ENCODE results near the gene CREBBP.

DNA sequence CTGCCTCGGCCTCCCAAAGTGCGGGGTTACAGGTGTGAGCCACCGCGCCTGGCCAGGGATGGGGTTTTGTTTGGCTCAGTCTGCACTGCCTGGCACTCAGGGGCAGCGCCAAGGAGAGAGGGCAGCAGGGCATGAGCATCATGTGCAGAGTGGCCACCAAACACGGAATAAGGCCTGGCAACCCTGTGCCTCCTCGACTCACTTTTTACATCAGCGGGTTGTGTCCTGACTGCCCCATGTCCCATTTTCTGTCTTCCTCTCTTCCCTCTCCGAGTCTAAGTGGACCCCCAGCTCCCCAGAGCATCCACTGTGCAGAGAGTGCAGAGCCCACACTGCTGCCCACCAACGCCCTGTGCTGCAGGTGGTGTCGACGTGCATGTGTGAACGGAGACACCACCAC lies 145.0 kb downstream of the CREBBP start:
- TF ChIP-seq, protein P1, sequence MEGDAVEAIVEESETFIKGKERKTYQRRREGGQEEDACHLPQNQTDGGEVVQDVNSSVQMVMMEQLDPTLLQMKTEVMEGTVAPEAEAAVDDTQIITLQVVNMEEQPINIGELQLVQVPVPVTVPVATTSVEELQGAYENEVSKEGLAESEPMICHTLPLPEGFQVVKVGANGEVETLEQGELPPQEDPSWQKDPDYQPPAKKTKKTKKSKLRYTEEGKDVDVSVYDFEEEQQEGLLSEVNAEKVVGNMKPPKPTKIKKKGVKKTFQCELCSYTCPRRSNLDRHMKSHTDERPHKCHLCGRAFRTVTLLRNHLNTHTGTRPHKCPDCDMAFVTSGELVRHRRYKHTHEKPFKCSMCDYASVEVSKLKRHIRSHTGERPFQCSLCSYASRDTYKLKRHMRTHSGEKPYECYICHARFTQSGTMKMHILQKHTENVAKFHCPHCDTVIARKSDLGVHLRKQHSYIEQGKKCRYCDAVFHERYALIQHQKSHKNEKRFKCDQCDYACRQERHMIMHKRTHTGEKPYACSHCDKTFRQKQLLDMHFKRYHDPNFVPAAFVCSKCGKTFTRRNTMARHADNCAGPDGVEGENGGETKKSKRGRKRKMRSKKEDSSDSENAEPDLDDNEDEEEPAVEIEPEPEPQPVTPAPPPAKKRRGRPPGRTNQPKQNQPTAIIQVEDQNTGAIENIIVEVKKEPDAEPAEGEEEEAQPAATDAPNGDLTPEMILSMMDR (IDR thresholded peaks at IDR 0.05): no peak
- no peak for TF ChIP-seq POLR2A (IDR thresholded peaks at IDR 0.05)
